Cardiac septum (tissue), 1 donor: ENCODE measurements around the gene ZNF331. TPM values are rescaled to one million over a fixed set of nuclear protein-coding genes. Genes with fewer than 3 reads are reported as not detected.
A peak's percentile ranks its signal among the peaks of the same experiment; 100 is the strongest.

Source experiments
- DNase-seq: peaks from one replicate; pipeline ENCODE4 v3.0.0-alpha.2; 2020; ENCODE audit warnings: low spot score
- intact Hi-C: fragments of 100-400 bp; cut with DNase I; formaldehyde crosslinking; loops from one replicate; pipeline ENCODE4 v1.14.0; 2022
- total RNA-seq: library from RNA; stranded (reverse); fragmentation: NEBNext Ultra II Directional; extraction: Animal tissue kit (Norgen Biotek cat#: 25700); gene quantifications from one replicate; pipeline ENCODE4 v1.2.1, GENCODE V29; 2021
- donor health status: DM: no; HTN: no; CAD: no.

Gene ZNF331
- total RNA-seq, 1 donor from 2014 or later: 9.8 TPM

DNA sequence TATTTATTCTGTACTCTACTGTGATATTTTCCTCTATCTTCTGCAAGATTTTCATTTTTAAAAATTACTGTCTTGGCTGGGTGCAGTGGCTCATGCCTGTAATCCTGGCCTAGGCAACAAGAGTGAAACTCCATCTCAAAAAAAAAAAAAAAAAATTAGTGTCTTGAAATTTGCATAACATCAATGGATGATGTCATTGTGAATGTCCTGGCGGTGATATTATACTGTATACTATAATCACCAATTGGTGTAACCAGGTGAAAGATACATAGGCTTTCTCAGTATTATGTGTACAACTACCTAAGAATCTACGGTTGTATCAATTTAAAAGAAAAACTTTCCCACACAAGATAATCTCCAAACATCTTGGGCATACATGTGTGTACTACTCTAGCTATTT is 15.2 kb downstream of the ZNF331 start:
- DNase-seq: no peak
- intact Hi-C loops: no loop called here

DNA sequence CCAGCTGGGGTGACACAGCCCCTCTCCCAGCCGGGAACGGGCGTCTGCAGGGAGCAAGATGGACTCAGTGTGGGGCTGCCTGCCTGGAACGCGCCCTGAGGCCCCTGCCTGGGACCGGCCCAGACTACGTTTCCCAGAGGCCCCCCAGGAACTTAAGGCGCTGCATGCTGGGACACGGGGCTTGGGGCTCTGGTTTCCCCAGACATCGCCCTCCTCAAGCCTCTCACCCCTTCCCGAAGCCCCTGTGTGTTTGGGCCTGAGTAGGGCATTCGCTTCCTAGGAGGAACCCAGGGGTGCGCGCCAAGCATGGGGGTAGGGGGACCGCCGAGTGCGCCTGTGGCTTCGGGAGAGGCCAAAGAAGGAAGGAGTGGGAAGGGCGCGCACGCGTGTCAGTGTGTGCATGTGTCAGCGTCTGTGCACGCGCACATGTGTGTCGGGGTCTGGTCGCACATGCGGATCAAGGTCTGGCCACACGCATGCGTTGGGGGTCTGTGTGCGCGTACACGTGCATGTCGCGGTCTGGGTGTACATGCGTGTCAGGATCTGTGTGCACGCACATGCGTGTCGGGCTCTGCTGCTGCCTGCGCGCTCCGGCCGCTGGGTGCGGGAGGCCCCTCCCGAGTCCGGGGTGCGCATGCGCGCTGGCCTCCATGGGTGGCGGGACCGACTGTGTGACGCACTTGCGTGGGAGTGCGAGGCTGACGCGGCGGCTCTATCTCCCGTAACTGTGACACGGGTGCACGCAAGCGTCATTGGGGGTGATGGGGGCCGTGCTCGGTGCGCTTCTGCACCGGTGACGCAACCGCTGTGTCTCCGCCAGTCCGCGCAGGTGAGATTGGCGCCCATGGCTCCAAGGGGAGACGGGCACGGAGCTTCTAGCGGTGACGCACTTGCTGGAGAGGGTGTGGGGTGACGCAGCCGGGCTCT is 16.2 kb downstream of the ZNF331 start:
- DNase-seq: peak; percentile 91
- intact Hi-C loops: no loop called here

DNA sequence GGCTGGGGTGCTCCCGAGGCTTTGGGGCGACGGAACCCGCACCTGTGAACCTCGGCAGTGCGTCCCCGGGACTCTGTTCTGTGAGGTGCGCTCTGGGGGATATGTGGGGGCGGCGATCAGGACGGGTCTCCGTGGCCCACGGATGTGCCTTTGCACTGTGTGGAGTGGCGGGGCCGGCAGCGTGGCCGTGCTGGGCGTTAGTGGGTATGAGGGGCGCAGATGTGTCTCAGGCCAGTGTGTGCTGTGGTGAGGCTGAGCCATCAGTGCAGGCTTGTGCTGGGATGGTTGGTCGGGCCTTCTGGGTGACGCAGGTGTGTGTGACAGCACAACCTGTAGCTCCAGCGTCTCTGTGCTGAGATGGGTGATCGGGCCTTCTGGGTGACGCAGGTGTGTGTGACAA is 16.9 kb downstream of the ZNF331 start:
- no peak for DNase-seq
- intact Hi-C loops: no loop called here

DNA sequence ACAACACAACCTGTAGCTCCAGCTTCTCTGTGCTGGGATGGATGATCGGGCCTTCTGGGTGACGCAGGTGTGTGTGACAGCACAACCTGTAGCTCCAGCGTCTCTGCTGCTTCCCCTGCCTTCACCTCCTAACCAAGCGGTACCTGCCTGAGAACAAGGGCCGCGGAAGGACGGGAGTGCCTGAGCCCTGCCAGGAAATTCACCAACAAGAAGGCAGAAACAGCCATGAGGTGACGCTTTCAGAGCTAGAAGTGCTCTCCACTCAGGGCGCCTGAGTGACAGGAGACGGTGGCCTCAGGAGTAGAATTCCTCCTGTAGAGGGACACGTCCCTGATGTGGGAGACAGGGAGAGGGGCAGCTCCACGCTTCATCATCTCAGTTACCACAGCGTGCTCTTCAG is 17.4 kb downstream of the ZNF331 start:
- intact Hi-C loops: no loop called here
- no peak for DNase-seq

DNA sequence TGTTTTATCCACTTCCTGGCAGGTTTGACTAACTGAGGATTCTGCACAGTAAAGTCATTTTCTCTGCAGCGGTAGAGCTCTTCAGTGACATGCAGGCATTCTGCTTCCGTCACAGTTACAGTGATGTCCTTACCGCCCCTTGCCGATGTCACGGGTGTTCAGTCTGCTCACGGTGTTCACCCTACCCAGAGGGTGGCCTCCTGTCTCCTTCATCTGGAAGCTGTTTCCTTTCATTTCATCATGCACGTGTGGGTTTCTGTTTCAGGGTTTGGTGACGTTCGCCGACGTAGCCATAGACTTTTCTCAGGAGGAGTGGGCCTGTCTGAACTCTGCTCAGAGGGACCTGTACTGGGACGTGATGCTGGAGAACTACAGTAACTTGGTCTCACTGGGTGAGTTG is 33.4 kb downstream of the ZNF331 start:
- intact Hi-C loops: no loop called here
- DNase-seq: peak; percentile 36

DNA sequence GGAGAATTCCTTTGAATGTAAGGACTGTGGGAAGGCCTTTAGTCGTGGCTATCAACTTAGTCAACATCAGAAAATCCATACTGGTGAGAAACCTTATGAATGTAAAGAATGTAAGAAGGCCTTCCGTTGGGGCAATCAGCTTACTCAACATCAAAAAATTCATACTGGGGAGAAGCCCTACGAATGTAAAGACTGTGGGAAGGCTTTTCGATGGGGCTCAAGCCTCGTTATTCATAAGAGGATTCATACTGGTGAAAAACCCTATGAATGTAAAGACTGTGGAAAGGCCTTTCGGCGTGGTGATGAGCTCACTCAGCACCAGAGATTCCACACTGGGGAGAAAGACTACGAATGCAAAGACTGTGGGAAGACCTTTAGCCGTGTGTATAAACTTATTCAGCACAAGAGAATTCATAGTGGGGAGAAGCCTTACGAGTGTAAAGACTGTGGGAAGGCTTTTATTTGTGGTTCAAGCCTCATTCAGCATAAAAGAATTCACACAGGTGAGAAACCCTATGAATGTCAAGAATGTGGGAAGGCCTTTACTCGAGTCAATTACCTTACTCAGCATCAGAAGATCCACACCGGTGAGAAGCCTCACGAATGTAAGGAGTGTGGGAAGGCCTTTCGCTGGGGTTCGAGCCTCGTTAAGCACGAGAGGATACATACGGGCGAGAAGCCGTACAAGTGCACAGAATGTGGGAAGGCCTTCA is 39.2 kb downstream of the ZNF331 start:
- intact Hi-C loops: no loop called here
- DNase-seq: peak; percentile 43

DNA sequence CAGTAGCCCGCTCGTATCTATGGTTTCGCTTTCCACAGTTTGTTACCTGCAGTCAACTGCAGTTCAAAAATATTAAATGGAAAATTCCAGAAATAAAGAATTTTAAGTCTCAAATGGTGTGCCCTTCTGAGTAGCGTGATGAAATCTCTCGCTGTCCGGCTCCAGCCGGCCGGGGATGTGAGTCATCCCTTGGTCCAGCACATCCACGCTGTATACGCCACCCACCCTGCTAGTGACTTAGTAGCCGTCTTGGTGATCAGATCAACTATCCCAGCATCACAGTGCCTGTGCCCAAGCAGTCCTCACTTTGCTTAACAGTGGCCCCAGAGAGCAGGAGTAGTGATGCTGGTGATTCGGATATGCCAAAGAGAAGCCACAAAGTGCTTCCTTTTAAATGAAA is 40.0 kb downstream of the ZNF331 start:
- peak; percentile 44 for DNase-seq
- intact Hi-C loops: no loop called here

DNA sequence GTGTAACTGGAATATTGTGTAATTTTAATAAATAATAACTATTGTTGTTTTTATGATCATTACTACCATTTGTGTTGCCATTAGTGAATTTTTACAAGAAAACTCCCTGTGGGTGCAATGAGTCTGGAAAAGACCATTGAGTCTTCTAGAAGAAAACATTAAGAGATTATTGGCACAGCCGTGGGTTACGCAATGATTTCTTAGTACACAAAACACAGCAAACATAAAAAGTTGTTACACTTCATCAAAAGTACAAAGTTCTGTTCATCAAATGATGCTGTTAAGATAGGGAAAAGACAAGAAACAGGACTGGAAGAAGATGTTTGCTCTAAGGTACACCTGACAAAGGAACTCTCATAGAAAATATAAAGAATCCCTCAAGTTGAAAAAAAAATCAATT is 41.6 kb downstream of the ZNF331 start:
- DNase-seq: no peak
- intact Hi-C loops: no loop called here

DNA sequence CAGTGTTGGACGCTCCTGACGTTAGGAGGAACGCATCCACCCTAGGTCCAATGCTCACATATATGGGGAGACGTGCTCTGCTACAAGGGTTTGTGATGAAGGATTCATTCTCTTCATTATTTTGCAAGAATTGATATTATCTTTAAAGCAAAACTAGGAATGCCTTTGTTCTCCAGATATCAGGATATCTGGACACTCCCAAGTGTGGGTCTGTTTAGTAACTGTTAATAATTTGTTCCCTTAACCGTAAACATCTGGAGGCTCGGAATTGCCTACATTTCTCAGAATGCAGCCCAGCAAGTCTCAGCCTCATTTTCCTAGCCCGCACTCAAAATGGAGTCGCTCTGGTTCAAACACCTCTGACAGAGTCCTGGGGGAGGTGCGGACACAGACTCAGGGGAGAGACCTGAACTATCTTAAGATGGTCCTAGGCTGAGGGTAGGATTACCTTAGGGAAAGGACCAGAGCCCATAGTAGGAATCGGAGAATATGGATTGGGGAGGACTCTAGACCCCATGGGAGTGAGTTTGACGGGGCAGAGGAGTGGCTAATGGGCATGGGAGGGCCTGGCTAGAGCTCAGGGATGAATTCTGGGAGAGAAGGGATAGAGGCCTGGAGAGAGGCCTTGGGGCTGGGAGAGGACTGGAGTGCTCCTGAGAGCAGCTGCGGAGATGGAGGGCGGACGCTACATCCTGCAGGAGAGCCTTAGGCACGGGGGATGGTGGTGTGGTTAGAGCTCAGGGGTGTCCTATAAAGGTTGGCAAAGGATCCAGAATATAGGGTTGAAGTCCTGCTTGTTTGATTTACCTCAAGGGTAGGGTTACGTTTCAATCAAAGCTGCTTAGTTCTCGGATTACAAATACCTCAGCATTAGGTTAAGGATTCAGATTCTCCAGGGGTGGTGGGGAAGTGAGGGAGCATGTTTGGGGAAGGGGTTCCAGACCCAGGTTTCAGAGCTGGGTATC is 43.2 kb downstream of the ZNF331 start:
- intact Hi-C loops: no loop called here
- peak; percentile 61 for DNase-seq

DNA sequence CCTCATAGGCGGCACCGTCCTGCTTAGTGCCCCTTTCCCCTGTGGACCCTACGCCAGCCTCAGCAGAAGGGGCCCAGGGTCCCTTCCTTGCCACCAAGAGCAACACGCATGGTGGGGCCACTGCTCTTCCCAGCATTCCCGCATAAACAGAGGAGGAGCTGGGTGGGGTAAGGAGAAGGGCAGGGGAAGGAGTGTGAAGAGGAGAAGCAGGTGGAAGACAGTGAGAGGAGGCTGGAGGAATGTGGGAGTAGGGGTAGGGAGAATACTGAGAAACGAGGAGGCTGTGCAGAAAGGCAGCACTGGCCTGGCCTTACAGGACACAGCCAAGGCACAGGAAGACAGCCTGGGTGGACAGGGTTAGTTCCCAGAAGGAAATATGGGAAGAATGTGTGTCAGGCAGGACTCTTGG is 43.9 kb downstream of the ZNF331 start:
- intact Hi-C loops: no loop called here
- DNase-seq: no peak

DNA sequence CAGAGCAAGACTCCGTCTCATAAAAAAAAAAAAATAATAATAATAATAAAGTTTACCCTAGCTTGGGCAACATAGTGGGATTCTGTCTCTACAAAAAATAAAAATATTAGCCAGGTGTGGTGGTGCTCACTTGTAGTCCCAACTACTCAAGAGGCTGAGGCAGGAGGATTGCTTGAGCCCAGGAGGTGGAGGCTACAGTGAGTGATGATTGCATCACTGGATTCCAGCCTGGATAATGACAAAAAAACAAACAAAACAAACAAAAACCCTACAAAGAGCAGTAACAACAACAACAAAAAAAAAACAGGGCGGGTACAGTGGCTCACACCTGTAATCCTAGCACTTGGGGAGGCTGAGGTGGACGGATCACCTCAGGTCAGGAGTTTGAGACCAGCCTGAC is 45.2 kb downstream of the ZNF331 start:
- no peak for DNase-seq
- intact Hi-C loops: no loop called here

DNA sequence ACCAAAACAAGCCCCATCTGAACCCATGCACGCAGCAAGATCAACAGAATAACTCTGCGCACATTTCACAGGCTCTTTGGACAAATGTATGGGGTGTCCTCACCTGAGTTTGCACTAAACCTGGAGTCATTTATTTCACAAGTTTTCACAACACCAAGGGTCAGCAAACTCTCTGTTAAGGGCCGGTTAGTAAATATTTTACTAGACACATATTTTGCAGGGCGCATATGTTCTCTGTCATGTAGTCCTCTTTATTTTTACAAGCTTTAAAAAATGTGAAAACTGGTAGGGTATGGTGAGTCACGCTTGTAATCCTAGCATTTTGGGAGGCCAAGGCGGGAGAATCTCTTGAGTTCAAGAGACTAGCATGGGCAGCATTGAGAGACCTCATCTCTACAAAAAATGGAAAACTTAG is 48.3 kb downstream of the ZNF331 start:
- no peak for DNase-seq
- intact Hi-C loops: no loop called here

DNA sequence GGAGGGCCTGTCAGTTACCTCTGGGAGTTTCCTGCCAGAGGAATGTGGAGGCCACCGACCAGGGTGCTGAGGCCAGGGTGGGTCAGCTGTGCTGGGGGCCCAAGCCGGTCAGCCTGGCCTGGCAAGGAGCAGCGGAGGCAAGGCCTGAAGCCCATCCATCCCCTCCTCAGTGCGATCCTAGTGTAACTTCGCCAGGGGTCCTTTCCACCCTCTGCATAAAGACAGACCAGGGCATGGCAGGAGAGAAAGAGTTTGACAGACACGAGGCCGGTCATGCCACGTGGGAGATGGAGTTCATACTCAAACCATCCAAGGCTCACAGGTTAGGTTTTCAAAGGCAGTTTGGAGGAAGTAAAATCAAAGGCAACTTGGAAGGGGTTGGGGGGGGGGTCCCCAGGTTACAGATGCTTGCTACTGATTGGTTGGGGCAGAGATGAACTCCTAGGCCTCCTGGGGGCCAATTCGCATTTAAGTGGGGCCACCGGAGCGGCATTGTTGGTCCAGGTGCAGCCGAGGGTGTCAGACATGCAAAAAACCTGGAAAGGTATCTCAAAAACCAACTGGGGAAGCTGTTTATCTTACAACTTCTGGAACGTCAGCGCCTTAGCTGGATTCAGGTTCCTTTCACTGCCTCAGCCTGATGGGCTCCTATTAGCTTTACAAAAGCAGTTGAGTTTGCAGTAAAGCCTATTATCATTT is 57.0 kb downstream of the ZNF331 start:
- intact Hi-C loops: no loop called here
- DNase-seq: no peak

DNA sequence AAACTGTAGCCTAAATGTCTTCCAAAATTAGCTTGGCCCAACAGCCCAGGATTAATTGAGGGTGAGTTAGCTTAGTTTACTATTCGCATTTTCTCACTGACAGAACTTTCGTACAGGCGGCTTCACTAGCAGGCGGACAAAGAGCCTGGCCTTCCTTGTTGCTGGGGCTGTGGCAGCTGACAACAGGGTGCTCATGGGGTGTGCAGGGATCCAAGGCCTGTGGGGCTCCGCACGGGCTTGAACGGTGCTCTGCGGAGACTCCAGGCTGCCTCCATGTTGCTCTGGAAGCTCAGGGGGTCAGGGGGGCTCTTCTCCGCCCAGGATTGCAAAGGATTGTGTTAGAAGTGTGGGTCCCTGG is 57.5 kb downstream of the ZNF331 start:
- DNase-seq: no peak
- intact Hi-C loops: no loop called here

DNA sequence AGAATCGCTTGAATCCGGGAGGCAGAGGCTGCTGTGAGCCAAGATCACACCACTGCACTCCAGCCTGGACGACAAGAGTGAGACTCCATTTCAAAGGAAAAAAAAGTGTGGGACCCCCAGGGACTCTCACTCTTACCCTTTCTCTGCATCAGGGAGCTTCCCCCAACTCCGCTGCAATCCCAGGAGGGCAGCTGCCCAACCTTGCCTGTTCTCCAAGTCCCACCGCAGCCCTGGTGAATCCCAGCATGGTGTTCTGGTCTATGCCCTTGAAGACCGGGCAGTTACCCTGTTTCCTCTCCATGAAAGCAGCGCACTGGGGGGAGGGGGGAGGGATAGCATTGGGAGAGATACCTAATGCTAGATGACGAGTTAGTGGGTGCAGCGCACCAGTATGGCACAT is 58.1 kb downstream of the ZNF331 start:
- intact Hi-C loops: no loop called here
- no peak for DNase-seq

DNA sequence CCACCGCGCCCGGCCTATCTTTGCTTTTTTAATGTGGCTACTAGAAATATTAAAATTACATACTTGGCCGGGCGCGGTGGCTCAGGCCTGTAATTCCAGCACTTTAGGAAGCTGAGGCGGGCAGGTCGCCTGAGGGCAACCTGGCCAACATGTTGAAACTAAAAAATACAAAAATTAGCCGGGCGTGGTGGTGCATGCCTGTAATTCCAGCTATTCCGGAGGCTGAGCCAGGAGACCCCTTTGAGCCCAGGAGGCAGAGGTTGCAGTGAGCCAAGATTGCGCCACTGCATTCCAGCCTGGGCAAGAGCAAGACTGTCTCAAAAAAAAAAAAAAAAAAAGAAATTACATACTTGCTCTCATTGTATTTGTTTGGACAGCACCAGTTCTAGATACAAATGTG is 59.1 kb downstream of the ZNF331 start:
- no peak for DNase-seq
- intact Hi-C loops: no loop called here

DNA sequence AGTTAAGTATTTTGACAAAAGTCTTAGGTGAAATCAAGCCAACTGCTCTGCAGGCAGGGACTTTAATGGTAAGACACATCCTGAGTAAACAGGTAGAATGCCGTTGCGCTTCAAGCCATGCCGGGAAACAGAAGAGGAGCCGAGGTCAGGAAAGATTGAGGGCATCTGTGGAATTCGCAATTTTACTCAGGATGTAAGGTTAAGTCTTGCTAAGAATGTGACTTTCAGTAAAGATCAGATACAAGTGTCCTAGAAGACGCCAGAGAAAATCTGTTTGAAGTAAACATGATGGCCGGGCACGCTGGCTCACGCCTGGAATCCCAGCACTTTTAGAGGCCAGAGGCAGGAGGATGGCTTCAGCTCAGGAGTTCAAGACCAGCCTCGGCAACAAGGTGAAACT is 60.4 kb downstream of the ZNF331 start:
- no peak for DNase-seq
- intact Hi-C loops: no loop called here

DNA sequence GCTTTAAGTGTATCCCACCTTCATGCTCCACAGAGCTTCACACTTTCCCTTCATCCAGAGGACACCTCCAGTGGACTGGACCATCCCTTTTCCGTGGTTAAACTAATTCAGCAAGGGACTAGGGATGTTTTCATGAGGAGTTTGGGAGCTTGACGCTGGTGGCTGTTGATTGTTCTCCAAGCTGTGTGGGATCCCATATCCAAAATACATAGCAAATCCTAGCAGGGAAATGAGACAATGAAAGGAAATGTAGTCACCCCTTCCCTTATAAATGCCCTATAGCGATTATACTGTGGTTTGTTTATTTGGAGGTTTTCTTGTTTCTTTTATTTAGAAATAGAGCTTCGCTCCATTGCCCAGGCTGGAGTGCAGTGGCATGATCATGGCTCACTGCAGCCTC is 62.3 kb downstream of the ZNF331 start:
- intact Hi-C loops: no loop called here
- DNase-seq: no peak

DNA sequence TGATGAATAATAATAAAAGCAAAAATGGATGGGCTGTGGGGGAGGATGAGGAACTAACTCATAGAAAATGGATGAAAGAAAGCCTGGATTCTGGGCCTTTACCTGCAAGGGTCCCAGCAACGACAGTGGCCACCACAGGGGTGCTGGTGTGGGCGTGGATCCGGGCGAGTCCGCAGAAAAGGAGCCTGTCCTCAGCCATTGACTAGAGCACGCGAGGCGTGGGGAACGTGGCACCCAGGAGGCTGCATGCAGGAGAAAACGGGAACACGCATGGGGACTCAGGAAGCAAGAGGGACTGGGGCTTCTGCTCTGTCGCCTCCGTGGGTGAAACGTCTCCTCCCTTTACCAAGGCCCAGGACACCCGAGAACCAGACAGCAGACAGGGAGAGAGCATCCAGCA is 68.1 kb downstream of the ZNF331 start:
- no peak for DNase-seq
- intact Hi-C loops: no loop called here
